HFF-Myc (cell line): ENCODE results near the gene USP13.
"Not testable (repeated sequence)": the region's sequence is repeated elsewhere in the genome, so short reads cannot be mapped to it uniquely, and the experiment has no call there.

ENCODE experiments used
- DNase-seq: peaks from one replicate; pipeline ENCODE4 v3.0.0-alpha.2; 2011; ENCODE audit warnings: low read depth; ENCODE audit errors: extremely low read depth
- H3K4me3 ChIP-seq: replicated peaks from 2 replicates; pipeline ENCODE4 v1.5.1; 2011; ENCODE audit warnings: low read depth, mild to moderate bottlenecking, control low read depth, low read length
- TF ChIP-seq, protein P1 (sequence below): IDR thresholded peaks from 2 replicates; pipeline ENCODE4 v1.5.1; 2012; ENCODE audit warnings: mild to moderate bottlenecking, low read depth, low read length, control low read depth; ENCODE audit errors: missing control alignments

The USP13 gene

DNA sequence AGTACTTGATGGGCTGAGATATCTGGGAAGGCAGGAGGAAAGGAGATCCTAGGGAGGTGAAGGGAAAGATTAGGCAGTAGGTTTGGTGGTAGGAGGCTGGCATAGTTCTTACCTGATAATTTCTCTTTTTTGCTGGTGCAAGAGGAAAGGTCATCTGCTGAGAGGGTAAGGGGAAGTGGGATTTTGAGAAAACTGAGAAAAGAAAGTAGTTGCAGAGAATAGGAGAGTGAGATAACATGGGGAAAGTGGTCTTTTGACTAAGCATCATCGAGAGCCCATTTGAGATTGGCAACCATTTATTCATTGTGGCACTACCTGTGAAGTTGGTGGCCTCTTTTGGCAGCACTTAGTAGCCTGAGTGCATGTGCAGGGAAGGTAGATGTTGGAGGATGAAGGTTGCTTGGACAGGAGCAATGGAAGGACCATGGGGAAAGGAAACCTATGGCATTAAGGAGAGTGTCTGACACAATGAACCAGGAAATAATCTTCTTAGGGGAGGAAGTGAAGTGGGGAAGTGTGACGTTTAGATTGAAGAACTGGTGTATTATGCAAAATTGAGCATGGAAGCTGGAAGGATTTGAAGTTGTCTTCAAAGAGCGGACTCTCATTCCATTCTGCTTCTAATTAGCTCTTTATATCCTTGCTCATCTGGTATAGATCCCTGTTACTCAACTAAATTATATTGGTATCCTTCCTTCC, 21.9 kb upstream of the USP13 start:
- DNase-seq: no peak

DNA sequence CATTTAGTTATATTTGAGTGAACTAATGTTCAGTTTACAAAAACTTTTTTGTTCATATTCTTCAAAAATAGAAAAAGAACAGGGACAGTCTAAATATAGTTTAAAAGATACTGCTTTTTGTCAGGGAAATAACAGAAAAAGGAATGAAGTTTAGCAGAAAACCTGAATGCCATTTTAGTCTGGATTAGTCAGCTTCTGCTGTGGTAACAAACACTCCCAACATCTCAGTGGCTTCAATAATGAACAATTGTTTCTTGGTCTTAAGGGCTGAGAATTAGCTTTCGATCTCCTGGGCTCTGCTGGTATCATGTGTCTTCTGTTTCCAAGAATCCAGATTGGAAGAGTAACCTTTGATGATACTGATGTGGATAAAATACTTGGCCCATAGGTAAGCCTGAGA, 12.4 kb upstream of the USP13 start:
- no peak for DNase-seq
- TF ChIP-seq, protein P1, sequence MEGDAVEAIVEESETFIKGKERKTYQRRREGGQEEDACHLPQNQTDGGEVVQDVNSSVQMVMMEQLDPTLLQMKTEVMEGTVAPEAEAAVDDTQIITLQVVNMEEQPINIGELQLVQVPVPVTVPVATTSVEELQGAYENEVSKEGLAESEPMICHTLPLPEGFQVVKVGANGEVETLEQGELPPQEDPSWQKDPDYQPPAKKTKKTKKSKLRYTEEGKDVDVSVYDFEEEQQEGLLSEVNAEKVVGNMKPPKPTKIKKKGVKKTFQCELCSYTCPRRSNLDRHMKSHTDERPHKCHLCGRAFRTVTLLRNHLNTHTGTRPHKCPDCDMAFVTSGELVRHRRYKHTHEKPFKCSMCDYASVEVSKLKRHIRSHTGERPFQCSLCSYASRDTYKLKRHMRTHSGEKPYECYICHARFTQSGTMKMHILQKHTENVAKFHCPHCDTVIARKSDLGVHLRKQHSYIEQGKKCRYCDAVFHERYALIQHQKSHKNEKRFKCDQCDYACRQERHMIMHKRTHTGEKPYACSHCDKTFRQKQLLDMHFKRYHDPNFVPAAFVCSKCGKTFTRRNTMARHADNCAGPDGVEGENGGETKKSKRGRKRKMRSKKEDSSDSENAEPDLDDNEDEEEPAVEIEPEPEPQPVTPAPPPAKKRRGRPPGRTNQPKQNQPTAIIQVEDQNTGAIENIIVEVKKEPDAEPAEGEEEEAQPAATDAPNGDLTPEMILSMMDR: no peak
- H3K4me3 ChIP-seq: no peak overlapping the region

More for the DNA sequence above, 21.9 kb upstream of the USP13 start:
- TF ChIP-seq, protein P1: no peak
- no peak overlapping the region for H3K4me3 ChIP-seq

DNA sequence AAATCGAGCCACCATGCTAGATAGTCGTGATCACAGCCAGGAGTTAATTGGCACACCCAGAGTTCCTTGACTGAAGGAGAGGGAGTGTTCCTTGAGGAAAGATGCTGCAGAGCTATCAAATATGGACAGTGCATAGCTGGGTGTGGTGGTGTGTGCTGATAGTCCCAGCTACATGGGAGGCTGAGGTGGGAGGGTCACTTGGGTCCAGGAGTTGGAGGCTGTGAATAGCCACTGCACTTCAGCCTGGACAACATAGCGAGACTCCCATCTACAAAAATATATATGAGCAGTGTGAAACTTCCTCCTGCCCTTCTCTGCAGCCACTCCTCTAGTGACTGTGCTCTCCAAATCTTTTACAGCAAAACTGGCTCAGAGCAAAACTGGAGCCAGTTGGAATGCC, 10.0 kb upstream of the USP13 start:
- no peak overlapping the region for H3K4me3 ChIP-seq
- TF ChIP-seq, protein P1: no peak

DNA sequence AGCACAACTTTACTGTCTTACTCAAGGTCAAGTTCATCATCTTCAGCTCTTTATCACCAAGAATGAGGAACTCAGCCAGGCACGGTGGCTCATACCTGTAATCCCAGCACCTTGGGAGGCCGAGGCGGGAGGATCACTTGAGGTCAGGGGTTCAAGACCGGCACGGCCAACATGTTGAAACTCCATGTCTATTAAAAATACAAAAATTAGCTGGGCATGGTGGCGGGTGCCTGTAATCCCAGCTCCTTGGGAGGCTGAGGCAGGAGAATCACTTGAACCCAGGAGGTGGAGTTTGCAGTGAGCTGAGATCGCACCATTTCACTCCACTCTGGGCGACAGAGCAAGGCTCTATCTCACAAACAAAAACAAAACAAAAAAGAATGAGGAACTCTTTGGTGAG, 9.0 kb upstream of the USP13 start:
- not testable (repeated sequence) for DNase-seq, H3K4me3 ChIP-seq

More for the DNA sequence above, 10.0 kb upstream of the USP13 start:
- no peak for DNase-seq

DNA sequence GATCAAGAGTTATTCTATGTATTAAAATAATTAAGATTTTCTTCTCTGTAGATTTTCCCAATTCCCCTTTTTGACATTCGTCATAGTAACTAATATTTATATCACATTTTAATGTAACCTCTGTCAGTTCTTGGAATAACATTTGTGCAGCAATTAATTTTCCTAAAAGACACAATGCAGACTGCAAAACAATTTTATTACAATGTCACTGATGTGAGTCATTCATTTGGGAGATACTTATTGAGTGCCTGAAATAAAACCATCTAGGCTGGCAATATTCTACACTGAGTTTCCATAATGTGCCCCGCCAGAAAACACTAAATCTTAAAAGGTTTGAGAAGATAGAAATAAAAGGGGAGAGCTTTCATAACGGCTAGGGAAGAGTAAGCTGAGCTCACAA, 6.7 kb upstream of the USP13 start:
- TF ChIP-seq, protein P1: no peak
- no peak overlapping the region for H3K4me3 ChIP-seq
- DNase-seq: no peak

DNA sequence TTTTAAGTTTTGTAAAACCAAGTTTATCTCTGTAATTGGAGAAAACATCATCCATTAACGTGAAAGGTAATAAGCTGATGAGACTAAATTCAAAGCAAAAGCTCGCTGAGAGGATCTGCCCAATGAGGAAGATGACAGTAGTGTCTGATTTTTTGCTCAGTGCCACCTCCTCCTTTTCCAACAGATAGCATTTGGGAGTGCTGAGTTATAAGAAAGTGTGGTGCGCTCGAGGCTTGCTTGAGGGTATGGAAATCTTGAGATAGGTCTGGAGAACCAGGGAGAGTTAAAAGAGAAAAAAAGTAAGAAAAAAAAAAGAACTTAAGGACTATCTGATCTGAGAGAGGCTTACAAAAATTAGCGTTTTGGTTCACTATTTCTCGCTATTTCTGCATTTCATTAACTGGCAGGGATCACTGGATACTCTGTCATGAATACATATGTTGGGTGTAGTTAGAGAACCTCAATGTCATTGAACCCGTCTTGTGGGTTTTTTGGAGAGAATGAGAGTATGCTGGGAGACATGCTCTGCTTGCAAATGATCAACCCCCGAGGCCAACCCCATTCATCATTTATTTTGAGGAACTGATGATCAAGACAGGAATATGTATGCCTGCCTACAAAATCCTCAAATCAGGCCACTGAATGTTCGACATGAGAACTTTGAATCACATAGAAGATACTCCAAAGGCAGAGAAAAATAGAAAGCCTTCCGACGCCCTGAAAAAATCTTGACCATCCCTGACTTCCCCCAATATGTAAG, 973 bp upstream of the USP13 start:
- H3K4me3 ChIP-seq: peak overlapping the region; percentile 86
- TF ChIP-seq, protein P1: no peak
- DNase-seq: no peak

DNA sequence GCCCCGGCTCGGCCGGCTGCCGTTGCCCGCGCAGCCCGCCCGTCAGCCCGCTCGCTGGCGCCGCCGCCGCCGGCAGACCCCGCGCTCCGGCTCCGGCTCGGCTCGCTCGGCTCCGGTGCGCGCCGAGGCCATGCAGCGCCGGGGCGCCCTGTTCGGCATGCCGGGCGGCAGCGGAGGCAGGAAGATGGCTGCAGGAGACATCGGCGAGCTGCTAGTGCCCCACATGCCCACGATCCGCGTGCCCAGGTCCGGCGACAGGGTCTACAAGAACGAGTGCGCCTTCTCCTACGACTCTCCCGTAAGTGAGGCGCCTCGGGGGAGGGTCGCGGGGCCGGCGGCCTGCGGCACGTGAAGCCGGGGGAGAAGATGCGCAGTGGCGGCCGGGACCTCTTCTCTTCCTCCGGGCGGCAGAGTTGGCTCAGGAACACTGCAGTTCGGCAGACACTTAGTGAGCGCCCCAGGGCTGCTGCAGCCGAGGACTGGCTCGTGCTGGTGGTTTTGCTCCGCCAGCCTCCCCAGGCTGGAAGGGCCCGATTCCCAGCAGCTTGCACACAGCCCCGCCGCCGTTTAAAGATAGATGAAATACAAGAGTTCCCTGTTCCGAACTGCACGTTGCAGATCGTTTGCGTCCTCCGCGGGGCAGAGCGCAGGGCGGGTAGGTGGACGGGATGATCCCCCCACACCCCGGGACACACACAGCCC, 407 bp downstream of the USP13 start:
- peak overlapping the region; percentile 86 for H3K4me3 ChIP-seq
- TF ChIP-seq, protein P1: no peak
- peak; percentile 42 for DNase-seq
